GM18508 (cell line): ENCODE data around the gene CPO.
"Not testable (repeated sequence)": the region's sequence is repeated elsewhere in the genome, so short reads cannot be mapped to it uniquely, and the experiment has no call there.

Experiments
- ATAC-seq: cut with Tn5 transposase; IDR thresholded peaks from one replicate; pipeline ENCODE4 v1.9.1; 2021; ENCODE audit warnings: moderate number of reproducible peaks; ENCODE audit not compliant: insufficient read depth, unreplicated experiment

The CPO gene

GRCh38 chr2:206939340-206939739 is at the start of gene CPO:
CPO (plus strand) TSS chr2:206939518; CDS start chr2:206939600, 82 bp downstream.
- ATAC-seq, result no peak

- ATAC-seq, result no peak
These were observed 49.1 kb upstream of the CPO start for GRCh38 chr2:206890179-206890578.

- ATAC-seq, result no peak
These were observed 48.4 kb upstream of the CPO start for GRCh38 chr2:206890926-206891325.

- no peak for ATAC-seq
These were observed 24.2 kb upstream of the CPO start for GRCh38 chr2:206915121-206915520.

GRCh38 chr2:206918263-206918662 is 21.1 kb upstream of the CPO start:
- ATAC-seq, result no peak

GRCh38 chr2:206920310-206920709 is 19.0 kb upstream of the CPO start:
- no peak for ATAC-seq

- no peak for ATAC-seq
These were observed 18.4 kb upstream of the CPO start for GRCh38 chr2:206920951-206921350.

- ATAC-seq, result no peak
These were observed 17.8 kb upstream of the CPO start for GRCh38 chr2:206921529-206921928.

- no peak for ATAC-seq
These were observed 3.1 kb upstream of the CPO start for GRCh38 chr2:206935991-206936842.

- ATAC-seq, result no peak
These were observed 2.5 kb upstream of the CPO start for GRCh38 chr2:206936843-206937230.

GRCh38 chr2:206937555-206937954 is 1.8 kb upstream of the CPO start:
- peak; percentile 83 for ATAC-seq

GRCh38 chr2:206940546-206940945 is 1.2 kb downstream of the CPO start:
- no peak for ATAC-seq

GRCh38 chr2:206942592-206943478 is 3.5 kb downstream of the CPO start:
- ATAC-seq, result no peak

- ATAC-seq, result not testable (repeated sequence)
These were observed 14.1 kb downstream of the CPO start for GRCh38 chr2:206953404-206953803.

GRCh38 chr2:206955253-206955652 is 15.9 kb downstream of the CPO start:
- no peak for ATAC-seq

GRCh38 chr2:206958261-206958660 is 18.9 kb downstream of the CPO start:
- ATAC-seq, result no peak

- no peak for ATAC-seq
These were observed 23.6 kb downstream of the CPO start for GRCh38 chr2:206962966-206963365.

GRCh38 chr2:206968134-206969086 is 29.1 kb downstream of the CPO start:
- no peak for ATAC-seq

GRCh38 chr2:206969192-206969591 is 29.9 kb downstream of the CPO start:
- ATAC-seq, result no peak
